Tibial artery (tissue), 4 donors: Measurements from ENCODE around the gene EPSTI1.

ENCODE experiments used
- DNase-seq, 2 donors: peaks; one replicate each; pipeline ENCODE4 v3.0.0-alpha.2; 2019
- H3K27ac ChIP-seq, 2 donors: fragments of 200-600 bp; sonication (generic) in 1 of 2; 1 replicate in 1 of 2; 2 replicates in 1 of 2; pipeline ENCODE4 v1.5.1; 2018 to 2019; ENCODE audit warnings: mild to moderate bottlenecking in 1 of 2
- H3K27me3 ChIP-seq, 2 donors: fragments of 200-600 bp; sonication (generic) in 1 of 2; one replicate each; pipeline versions ENCODE4 v1.5.1 to v1.6.0; 2016 to 2019
- H3K36me3 ChIP-seq, 3 donors: fragments of 200-600 bp; sonication (generic) in 2 of 3; one replicate each; pipeline ENCODE4 v1.5.1; 2016 to 2019; ENCODE audit warnings: mild to moderate bottlenecking in 2 of 3
- H3K4me1 ChIP-seq, 4 donors: fragments of 200-600 bp; sonication (generic) in 2 of 4; 1 replicate in 3 of 4; 2 replicates in 1 of 4; pipeline ENCODE4 v1.5.1; 2016 to 2019
- H3K4me3 ChIP-seq, 2 donors: fragments of 200-600 bp; sonication (generic) in 1 of 2; 1 replicate in 1 of 2; 2 replicates in 1 of 2; pipeline ENCODE4 v1.5.1; 2018 to 2019; ENCODE audit warnings: mild to moderate bottlenecking in 2 of 2
- H3K9me3 ChIP-seq, 3 donors: fragments of 200-600 bp; sonication (generic) in 1 of 3; one replicate each; pipeline ENCODE4 v1.5.1; 2016 to 2019
- intact Hi-C: fragments of 100-400 bp; cut with DNase I; formaldehyde crosslinking; loops from one replicate; pipeline ENCODE4 v1.15.0; 2023; ENCODE audit warnings: low total_unique reads
- TF ChIP-seq, protein P1 (sequence below), 2 experiments: fragments of 200-600 bp in 1 of 2; fragments of 450-650 bp in 1 of 2; IDR thresholded peaks; one replicate each; pipeline ENCODE4 v1.5.1; 2017 to 2019; ENCODE audit warnings: antibody characterized with exemption in 2 of 2, mild to moderate bottlenecking in 1 of 2, moderate library complexity in 1 of 2

Gene EPSTI1

DNA sequence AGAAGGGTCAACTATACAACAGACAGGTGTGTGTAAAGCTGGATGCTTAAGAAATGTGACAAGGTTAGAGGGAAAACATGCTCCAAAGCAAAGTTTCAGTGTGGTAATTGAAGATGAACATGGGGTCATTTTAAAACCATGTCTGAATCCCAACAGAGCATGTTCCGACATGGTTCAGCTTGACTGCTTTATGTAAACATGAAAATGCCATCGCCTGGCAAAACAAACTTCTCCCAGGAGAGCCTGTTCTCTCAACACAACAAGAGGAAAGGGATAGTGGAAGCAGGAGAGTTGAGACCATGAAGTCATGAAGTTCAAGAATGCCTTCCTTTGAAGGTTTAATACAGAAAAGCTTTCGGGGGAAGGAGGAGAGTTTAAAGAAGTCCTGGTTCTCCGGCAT is 85.8 kb downstream of the EPSTI1 start:
- Histone ChIP-seq H3K27me3 (no peaks in the 10 kb centered on the region), H3K9me3 (no peaks in the 10 kb centered on the region), H3K27ac (no peak overlapping the region), H3K4me1 (no peaks in the 10 kb centered on the region), H3K4me3 (no peak overlapping the region), H3K36me3 (no peaks in the 10 kb centered on the region)
- no peak for DNase-seq
- TF ChIP-seq, protein P1, sequence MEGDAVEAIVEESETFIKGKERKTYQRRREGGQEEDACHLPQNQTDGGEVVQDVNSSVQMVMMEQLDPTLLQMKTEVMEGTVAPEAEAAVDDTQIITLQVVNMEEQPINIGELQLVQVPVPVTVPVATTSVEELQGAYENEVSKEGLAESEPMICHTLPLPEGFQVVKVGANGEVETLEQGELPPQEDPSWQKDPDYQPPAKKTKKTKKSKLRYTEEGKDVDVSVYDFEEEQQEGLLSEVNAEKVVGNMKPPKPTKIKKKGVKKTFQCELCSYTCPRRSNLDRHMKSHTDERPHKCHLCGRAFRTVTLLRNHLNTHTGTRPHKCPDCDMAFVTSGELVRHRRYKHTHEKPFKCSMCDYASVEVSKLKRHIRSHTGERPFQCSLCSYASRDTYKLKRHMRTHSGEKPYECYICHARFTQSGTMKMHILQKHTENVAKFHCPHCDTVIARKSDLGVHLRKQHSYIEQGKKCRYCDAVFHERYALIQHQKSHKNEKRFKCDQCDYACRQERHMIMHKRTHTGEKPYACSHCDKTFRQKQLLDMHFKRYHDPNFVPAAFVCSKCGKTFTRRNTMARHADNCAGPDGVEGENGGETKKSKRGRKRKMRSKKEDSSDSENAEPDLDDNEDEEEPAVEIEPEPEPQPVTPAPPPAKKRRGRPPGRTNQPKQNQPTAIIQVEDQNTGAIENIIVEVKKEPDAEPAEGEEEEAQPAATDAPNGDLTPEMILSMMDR (IDR thresholded peaks at IDR 0.05), result no peak
- intact Hi-C loops, result no loop called here

GRCh38 chr13:42905579-42905978 is 86.5 kb downstream of the EPSTI1 start:
- Histone ChIP-seq H3K4me3 (no peak overlapping the region), H3K27me3 (no peaks in the 10 kb centered on the region), H3K27ac (no peak overlapping the region), H3K36me3 (no peaks in the 10 kb centered on the region), H3K9me3 (no peaks in the 10 kb centered on the region), H3K4me1 (no peaks in the 10 kb centered on the region)
- DNase-seq, result no peak
- intact Hi-C loops, result no loop called here
- TF ChIP-seq, protein P1 (IDR thresholded peaks at IDR 0.05), result no peak

GRCh38 chr13:42899266-42899665 is 92.8 kb downstream of the EPSTI1 start:
- Histone ChIP-seq H3K36me3 (no peaks in the 10 kb centered on the region), H3K27me3 (no peaks in the 10 kb centered on the region), H3K9me3 (no peaks in the 10 kb centered on the region), H3K4me1 (no peaks in the 10 kb centered on the region), H3K4me3 (no peak overlapping the region), H3K27ac (no peak overlapping the region)
- DNase-seq, result no peak
- intact Hi-C loops, result no loop called here
- TF ChIP-seq, protein P1 (IDR thresholded peaks at IDR 0.05), result no peak

GRCh38 chr13:42895776-42896175 is 96.3 kb downstream of the EPSTI1 start:
- no peak overlapping the region for H3K4me3 ChIP-seq
- TF ChIP-seq, protein P1 (IDR thresholded peaks at IDR 0.05), result no peak
- H3K9me3 ChIP-seq, result no peaks in the 10 kb centered on the region
- H3K36me3 ChIP-seq, result no peaks in the 10 kb centered on the region
- no peaks in the 10 kb centered on the region for H3K4me1 ChIP-seq
- intact Hi-C loops, result no loop called here
- DNase-seq, result no peak
- H3K27me3 ChIP-seq, result no peaks in the 10 kb centered on the region
- H3K27ac ChIP-seq, result no peak overlapping the region

- intact Hi-C loops, result no loop called here
- TF ChIP-seq, protein P1 (IDR thresholded peaks at IDR 0.05), result no peak
- Histone ChIP-seq H3K27me3 (no peaks in the 10 kb centered on the region), H3K4me1 (no peaks in the 10 kb centered on the region), H3K4me3 (no peak overlapping the region), H3K36me3 (no peaks in the 10 kb centered on the region), H3K27ac (no peak overlapping the region), H3K9me3 (no peaks in the 10 kb centered on the region)
- DNase-seq, result no peak
These were observed 97.2 kb downstream of the EPSTI1 start for GRCh38 chr13:42894765-42895243.

GRCh38 chr13:42893214-42893671 is 98.8 kb downstream of the EPSTI1 start:
- DNase-seq, result no peak
- Histone ChIP-seq H3K9me3 (no peaks in the 10 kb centered on the region), H3K27ac (no peak overlapping the region), H3K4me3 (no peak overlapping the region), H3K36me3 (no peaks in the 10 kb centered on the region), H3K27me3 (no peaks in the 10 kb centered on the region), H3K4me1 (no peaks in the 10 kb centered on the region)
- TF ChIP-seq, protein P1 (IDR thresholded peaks at IDR 0.05), result no peak
- intact Hi-C loops, result no loop called here
